Smooth muscle cell of the coronary artery (primary cell): ENCODE measurements around the gene IGF1R. TPM values are rescaled to one million over a fixed set of nuclear protein-coding genes. Genes with fewer than 3 reads are reported as not detected.

Experiments used
- total RNA-seq: library from RNA; depleted of rRNA; stranded (reverse); fragments of >200 nt; gene quantifications from 2 replicates; pipeline ENCODE4 v1.2.3, GENCODE V29; 2014; ENCODE audit warnings: low replicate concordance

The IGF1R gene
- 28.0 and 66.3 TPM in 2 replicates for total RNA-seq

GRCh38 chr15:98647774-98648653, at the start of gene IGF1R:
Gene IGF1R (plus strand): TSS chr15:98648539. CDS start chr15:98649582, 1,043 bp downstream.

